B cell (primary cell): ENCODE results near the gene SPATA2. TPM values are rescaled to one million over a fixed set of nuclear protein-coding genes. Genes with fewer than 3 reads are reported as not detected.

Experiments
- ATAC-seq: fragments of 200-7000 bp; cut with Tn5 transposase; one replicate; pipeline ENCODE4 v1.10.0; 2021; ENCODE audit warnings: low read depth, mild to moderate bottlenecking, moderate number of reproducible peaks, moderate library complexity
- CTCF ChIA-PET: fragments of 350-600 bp; sonication (Branson Sonifier 250); formaldehyde crosslinking; loops from one replicate; lab custom pipeline; 2021; ENCODE audit warnings: antibody characterized with exemption, inconsistent platforms; lab: Charles Lee
- POLR2A ChIA-PET: fragments of 350-600 bp; sonication (Branson Sonifier 250); formaldehyde crosslinking; loops from one replicate; lab custom pipeline; 2021; ENCODE audit warnings: antibody characterized with exemption; lab: Charles Lee
- DNase-seq: peaks from one replicate; pipeline ENCODE4 v3.0.0; 2013
- H2AFZ ChIP-seq: 2 replicates; pipeline ENCODE4 v1.6.1; 2012; ENCODE audit warnings: mild to moderate bottlenecking, low read depth, low read length; ENCODE audit not compliant: insufficient read depth, poor library complexity, severe bottlenecking
- H3K27ac ChIP-seq, 2 donors: 1 replicate in 1 of 2; 2 replicates in 1 of 2; pipeline ENCODE4 v1.5.1; 2012 to 2013; ENCODE audit warnings: low read length in 2 of 2, mild to moderate bottlenecking in 2 of 2, moderate library complexity in 1 of 2
- H3K27me3 ChIP-seq, 4 experiments: fragments of 200-600 bp in 1 of 4; sonication (generic) in 1 of 4; replicated peaks in 1 of 4; 1 replicate in 2 of 4; 2 replicates in 2 of 4; pipeline versions ENCODE4 v1.6.1 to v1.7.0; 2013 to 2016; ENCODE audit warnings: low read length in 3 of 4, mild to moderate bottlenecking in 2 of 4, mixed read lengths in 1 of 4, moderate library complexity in 1 of 4; ENCODE audit not compliant: insufficient read depth in 4 of 4, control insufficient read depth in 3 of 4; ENCODE audit errors: control extremely low read depth in 1 of 4
- H3K36me3 ChIP-seq, 2 experiments: replicated peaks in 1 of 2; 1 replicate in 1 of 2; 2 replicates in 1 of 2; pipeline versions ENCODE4 v1.6.1 to v1.7.1; 2013; ENCODE audit warnings: low read length in 1 of 2; ENCODE audit not compliant: insufficient read depth in 2 of 2, control insufficient read depth in 1 of 2; ENCODE audit errors: control extremely low read depth in 1 of 2, extremely low read depth in 1 of 2
- H3K4me1 ChIP-seq, 2 donors: fragments of 200-600 bp in 1 of 2; sonication (generic) in 1 of 2; 1 replicate in 1 of 2; 2 replicates in 1 of 2; pipeline versions ENCODE4 v1.5.1 to v1.6.1; 2013 to 2017; ENCODE audit warnings: low read length in 2 of 2; ENCODE audit not compliant: control insufficient read depth in 2 of 2, insufficient read depth in 2 of 2
- H3K4me2 ChIP-seq: replicated peaks from 2 replicates; pipeline ENCODE3; 2012; ENCODE audit warnings: mild to moderate bottlenecking, low read depth, low read length; ENCODE audit not compliant: poor library complexity, severe bottlenecking
- H3K4me3 ChIP-seq, 5 experiments: fragments of 200-600 bp in 1 of 5; sonication (generic) in 1 of 5; 1 replicate in 3 of 5; 2 replicates in 2 of 5; pipeline versions ENCODE4 v1.5.1 to v1.7.0; 2011 to 2016; ENCODE audit warnings: low read length in 4 of 5, mild to moderate bottlenecking in 4 of 5, low read depth in 2 of 5, control low read depth in 1 of 5, moderate library complexity in 1 of 5; ENCODE audit not compliant: insufficient read depth in 1 of 5; ENCODE audit errors: control extremely low read depth in 1 of 5, extremely low read depth in 1 of 5
- H3K79me2 ChIP-seq: fragments of 200-600 bp; sonication (generic); one replicate; pipeline ENCODE4 v1.6.0; 2016; ENCODE audit warnings: low read length; ENCODE audit not compliant: control insufficient read depth, insufficient read depth
- H3K9ac ChIP-seq: fragments of 200-600 bp; sonication (generic); 2 replicates; pipeline ENCODE4 v1.6.1; 2017; ENCODE audit warnings: mild to moderate bottlenecking, low read length, moderate library complexity
- H3K9me3 ChIP-seq, 3 donors: one replicate each; pipeline versions ENCODE4 v1.6.1 to v1.7.1; 2013; ENCODE audit warnings: low read length in 2 of 3; ENCODE audit not compliant: control insufficient read depth in 2 of 3, insufficient read depth in 1 of 3; ENCODE audit errors: control extremely low read depth in 1 of 3
- H4K20me1 ChIP-seq: 2 replicates; pipeline ENCODE4 v1.6.0; 2012; ENCODE audit warnings: mild to moderate bottlenecking, low read length; ENCODE audit not compliant: insufficient read depth, control insufficient read depth, poor library complexity, severe bottlenecking
- H3K27ac Mint-ChIP-seq: one replicate; pipeline ENCODE4 v1.8.0; 2021; ENCODE audit warnings: mixed read lengths
- H3K27me3 Mint-ChIP-seq: one replicate; pipeline ENCODE4 v1.8.0; 2021; ENCODE audit warnings: mixed read lengths
- H3K4me1 Mint-ChIP-seq: one replicate; pipeline ENCODE4 v1.8.0; 2021; ENCODE audit warnings: mixed read lengths
- H3K4me3 Mint-ChIP-seq: one replicate; pipeline ENCODE4 v1.8.0; 2021; ENCODE audit warnings: mixed read lengths
- H3K9me3 Mint-ChIP-seq: one replicate; pipeline ENCODE4 v1.8.0; 2022; ENCODE audit warnings: mixed read lengths; ENCODE audit not compliant: insufficient read depth
- CTCF ChIP-seq: fragments of 200-600 bp; IDR thresholded peaks from one replicate; pipeline ENCODE4 v1.8.0; 2022; ENCODE audit warnings: antibody characterized with exemption, mild to moderate bottlenecking
- EZH2 ChIP-seq: IDR thresholded peaks from 2 replicates; pipeline ENCODE4 v1.6.1; 2012; ENCODE audit warnings: borderline replicate concordance, low read depth, mild to moderate bottlenecking, moderate library complexity, low read length; ENCODE audit not compliant: insufficient read depth, poor library complexity, severe bottlenecking
- WGBS: methylation state at CpG from one replicate; pipeline ENCODE4 v1.1.5; 2013; ENCODE audit warnings: missing lambda C conversion rate; ENCODE audit not compliant: insufficient coverage; 5-methylcytosine and 5-hydroxymethylcytosine counted together
- intact Hi-C: fragments of 100-400 bp; cut with micrococcal nuclease; formaldehyde crosslinking; loops from one replicate; pipeline ENCODE4 v1.10.0; 2022
- polyA plus RNA-seq: library from polyadenylated mRNA; depleted of rRNA; stranded (reverse); fragments of >200 nt; gene quantifications from 2 replicates; pipeline ENCODE4 v1.2.3, GENCODE V29; 2012
- total RNA-seq, 2 donors: library from RNA; stranded (reverse); fragments of 120-200 nt in 1 of 2; gene quantifications; 1 replicate in 1 of 2; 2 replicates in 1 of 2; pipeline versions ENCODE4 v1.2.3 to v1.2.4, GENCODE V29; 2013 to 2022

SPATA2 gene
- total and polyA plus RNA-seq, 2 donors (not counting 1 experiment from before 2014, with no cell fraction given): 10.7 to 20.0 TPM

- Histone ChIP-seq H3K27me3 (no peaks in the 10 kb centered on the region), H3K4me1 (peaks cover 33 to 42% of the 10 kb centered on the region in 2 donors), H3K4me3 (peak overlapping the region; percentile 78 to 99 (median 94)), H3K4me2 (peak overlapping the region; percentile 87), H3K27ac (peak overlapping the region; percentile 89 to 90), H3K9ac (peak overlapping the region; percentile 98), H3K36me3 (peaks cover 4 to 17% of the 10 kb centered on the region in 2 experiments), H3K79me2 (peaks cover 66% of the 10 kb centered on the region), H3K9me3 (no peaks in the 10 kb centered on the region), H4K20me1 (peaks cover 58% of the 10 kb centered on the region), H2AFZ (peak overlapping the region; percentile 90)
- intact Hi-C loops: loop anchor here (5.0 kb wide), 3 partner anchors 125 to 795 kb away; partner anchors contain the start of genes PARD6B and SLC9A8
- H3K27me3 Mint-ChIP-seq: no peaks in the 10 kb centered on the region
- H3K4me3 Mint-ChIP-seq: peak overlapping the region; percentile 99
- H3K4me1 Mint-ChIP-seq: peaks cover 51% of the 10 kb centered on the region
- CTCF ChIA-PET: interaction anchor here (0.7 to 2.3 kb wide), 7 partner anchors 21 to 254 kb away, joined by 3 to 12 read pairs (median 4); partner anchors contain the start of gene CEBPB
- no peak for ATAC-seq
- TF ChIP-seq CTCF: no peak
- TF ChIP-seq EZH2: no peak
- 14% methylated on average over 12 of the region's 12 CpGs for WGBS
- no peaks in the 10 kb centered on the region for H3K9me3 Mint-ChIP-seq
- DNase-seq: no peak
- peak overlapping the region; percentile 93 for H3K27ac Mint-ChIP-seq
- POLR2A ChIA-PET: interaction anchor here (1.3 kb wide), 1 partner anchor 223 kb away, joined by 5 read pairs; no protein-coding TSS in a partner anchor
Observed at GRCh38 chr20:49937027-49937929, 21.9 kb upstream of the SPATA2 start.
